ENCODE data around the gene NLGN4Y. TPM values are rescaled to one million over a fixed set of nuclear protein-coding genes. Genes with fewer than 3 reads are reported as not detected.

Gene NLGN4Y
- total RNA-seq, 1 experiment from 2014 or later, result not detected

GRCh38 chrY:14631676-14632075 lies 107.3 kb downstream of the NLGN4Y start:
- H3K4me1 Mint-ChIP-seq, result no peaks in the 10 kb centered on the region
- H3K9ac ChIP-seq (ENCODE audit: extremely low read depth, insufficient read length, low read length), result no peak overlapping the region
- no peaks in the 10 kb centered on the region for H3K9me3 ChIP-seq (ENCODE audit: control insufficient read depth, low read depth, low read length)
- no CpG with 5 or more reads among the region's 1 CpG for WGBS (ENCODE audit: extremely low coverage, insufficient read length, low lambda C conversion rate)
- H3K27me3 ChIP-seq (ENCODE audit: insufficient read depth, low read length), result no peaks in the 10 kb centered on the region
- no peak overlapping the region for H3K4ac ChIP-seq (ENCODE audit: low read depth, low read length)
- no peak overlapping the region for H2BK12ac ChIP-seq (ENCODE audit: insufficient read length, low read depth, low read length)
- no peaks in the 10 kb centered on the region for H3K79me1 ChIP-seq (ENCODE audit: insufficient read depth, low read depth, low read length, poor library complexity, severe bottlenecking)
- no peaks in the 10 kb centered on the region for H3K4me1 ChIP-seq (ENCODE audit: insufficient read depth, low read length)
- no peak overlapping the region for H3K27ac Mint-ChIP-seq
- H3K27ac ChIP-seq (ENCODE audit: insufficient read length, low read depth, low read length), result no peak overlapping the region
- H4K20me1 ChIP-seq (ENCODE audit: control insufficient read depth, insufficient read depth, insufficient read length), result no peaks in the 10 kb centered on the region
- H2BK120ac ChIP-seq (ENCODE audit: low read depth, low read length, poor library complexity, severe bottlenecking), result no peak overlapping the region
- no peak overlapping the region for H2AK5ac ChIP-seq (ENCODE audit: insufficient read length, low read length)
- no peaks in the 10 kb centered on the region for H3K27me3 Mint-ChIP-seq (ENCODE audit: low read depth)
- H3K14ac ChIP-seq (ENCODE audit: insufficient read depth, low read length), result no peak overlapping the region
- no peak for DNase-seq
- H3K23ac ChIP-seq (ENCODE audit: insufficient read length, low read depth, low read length), result no peak overlapping the region
- H2BK15ac ChIP-seq (ENCODE audit: low read depth, low read length), result no peak overlapping the region
- H4K8ac ChIP-seq (replicated peaks; ENCODE audit: insufficient read length, low read depth, low read length), result no peak overlapping the region
- no peak overlapping the region for H2BK5ac ChIP-seq (ENCODE audit: insufficient read length, low read length)
- no peaks in the 10 kb centered on the region for H3K23me2 ChIP-seq (ENCODE audit: insufficient read length, low read depth, low read length, poor library complexity, severe bottlenecking)
- H3K79me2 ChIP-seq (ENCODE audit: insufficient read depth, low read length), result no peaks in the 10 kb centered on the region
- H3K18ac ChIP-seq (ENCODE audit: insufficient read length, low read depth, low read length), result no peak overlapping the region
- no peaks in the 10 kb centered on the region for H3K9me3 Mint-ChIP-seq
- no peak overlapping the region for H2AFZ ChIP-seq (ENCODE audit: low read length)
- no peak overlapping the region for H3T11ph ChIP-seq (ENCODE audit: low read length)
- H4K91ac ChIP-seq (ENCODE audit: insufficient read length, low read depth, low read length), result no peak overlapping the region
- no peaks in the 10 kb centered on the region for H3K36me3 Mint-ChIP-seq (ENCODE audit: insufficient read depth in 1 of 3, low read depth in 3 of 3)
- H3K4me2 ChIP-seq (ENCODE audit: insufficient read depth, insufficient read length, low read length), result no peak overlapping the region
- H4K5ac ChIP-seq (ENCODE audit: insufficient read length, low read depth, low read length), result no peak overlapping the region
- no peak overlapping the region for H3K56ac ChIP-seq (ENCODE audit: insufficient read length, low read depth, low read length)
- no peak for TF ChIP-seq CTCF (conservative IDR thresholded peaks at IDR 0.05)
- no peak overlapping the region for H3K4me3 Mint-ChIP-seq
- no peak overlapping the region for H2BK20ac ChIP-seq (ENCODE audit: low read depth, low read length, poor library complexity, severe bottlenecking)

All from H9 (cell line).